WTC11 (cell line): ENCODE data around the gene DSTYK. TPM values are rescaled to one million over a fixed set of nuclear protein-coding genes. Genes with fewer than 3 reads are reported as not detected.

ENCODE experiments used
- ATAC-seq: fragments of 200-7000 bp; cut with Tn5 transposase; 2 replicates; pipeline ENCODE4 v1.10.0; 2021; ENCODE audit warnings: mild to moderate bottlenecking, moderate library complexity
- CTCF ChIA-PET: fragments of 300-600 bp; sonication (Branson Sonifier 250); formaldehyde crosslinking; loops from one replicate; lab custom pipeline; 2021; ENCODE audit warnings: antibody characterized with exemption; lab: Charles Lee
- POLR2A ChIA-PET: fragments of 350-600 bp; sonication (Branson Sonifier 250); formaldehyde crosslinking; loops from one replicate; lab custom pipeline; 2021; ENCODE audit warnings: antibody characterized with exemption; lab: Charles Lee
- DNase-seq: peaks from one replicate; pipeline ENCODE4 v3.0.0; 2021; ENCODE audit warnings: low spot score
- H3K27ac Mint-ChIP-seq: 2 replicates; pipeline ENCODE4 v1.8.0; 2021; ENCODE audit warnings: mixed read lengths
- H3K27me3 Mint-ChIP-seq: 2 replicates; pipeline ENCODE4 v1.8.0; 2021; ENCODE audit warnings: low read depth, mild to moderate bottlenecking, moderate library complexity, mixed read lengths
- H3K36me3 Mint-ChIP-seq: 2 replicates; pipeline ENCODE4 v1.8.0; 2021; ENCODE audit warnings: mixed read lengths
- H3K4me1 Mint-ChIP-seq: 2 replicates; pipeline ENCODE4 v1.8.0; 2022; ENCODE audit warnings: mixed read lengths
- H3K4me3 Mint-ChIP-seq: 2 replicates; pipeline ENCODE4 v1.8.0; 2021; ENCODE audit warnings: mild to moderate bottlenecking, moderate library complexity, mixed read lengths
- H3K9me3 Mint-ChIP-seq: 2 replicates; pipeline ENCODE4 v1.8.0; 2021; ENCODE audit warnings: mixed read lengths
- AR ChIP-seq: fragments of 250-450 bp; sonication (Bioruptor Pico); IDR thresholded peaks from 2 replicates; pipeline ENCODE4 v1.9.0; 2021; ENCODE audit warnings: mild to moderate bottlenecking
- ARID4B ChIP-seq: sonication (generic); formaldehyde crosslinking; IDR thresholded peaks from 2 replicates; pipeline ENCODE4 v1.8.0; 2023; ENCODE audit warnings: missing genetic modification reagents, mild to moderate bottlenecking, borderline replicate concordance
- FOXP4 ChIP-seq: sonication (generic); formaldehyde crosslinking; IDR thresholded peaks from 2 replicates; pipeline ENCODE4 v1.8.0; 2022; ENCODE audit warnings: mild to moderate bottlenecking, missing genetic modification reagents
- IRF2 ChIP-seq: sonication (generic); formaldehyde crosslinking; IDR thresholded peaks from 2 replicates; pipeline ENCODE4 v1.8.0; 2022; ENCODE audit warnings: low read depth, missing genetic modification reagents, borderline replicate concordance
- ZNF512 ChIP-seq: sonication (generic); formaldehyde crosslinking; IDR thresholded peaks from 2 replicates; pipeline ENCODE4 v1.8.1; 2022; ENCODE audit warnings: missing genetic modification reagents, borderline replicate concordance
- total RNA-seq: library from RNA; stranded (reverse); gene quantifications from 3 replicates; pipeline ENCODE4 v1.2.3, GENCODE V29; 2021
- TF ChIP-seq, protein P1 (sequence below): sonication (generic); formaldehyde crosslinking; IDR thresholded peaks from 2 replicates; pipeline ENCODE4 v1.8.0; 2022; ENCODE audit warnings: mild to moderate bottlenecking, missing genetic modification reagents
- TF ChIP-seq, protein P2 (sequence below): sonication (generic); formaldehyde crosslinking; IDR thresholded peaks from 2 replicates; pipeline ENCODE4 v1.8.1; 2022; ENCODE audit warnings: low read depth, missing genetic modification reagents, borderline replicate concordance

The DSTYK gene
- total RNA-seq, 1 experiment from 2014 or later, result 11.6 TPM

DNA sequence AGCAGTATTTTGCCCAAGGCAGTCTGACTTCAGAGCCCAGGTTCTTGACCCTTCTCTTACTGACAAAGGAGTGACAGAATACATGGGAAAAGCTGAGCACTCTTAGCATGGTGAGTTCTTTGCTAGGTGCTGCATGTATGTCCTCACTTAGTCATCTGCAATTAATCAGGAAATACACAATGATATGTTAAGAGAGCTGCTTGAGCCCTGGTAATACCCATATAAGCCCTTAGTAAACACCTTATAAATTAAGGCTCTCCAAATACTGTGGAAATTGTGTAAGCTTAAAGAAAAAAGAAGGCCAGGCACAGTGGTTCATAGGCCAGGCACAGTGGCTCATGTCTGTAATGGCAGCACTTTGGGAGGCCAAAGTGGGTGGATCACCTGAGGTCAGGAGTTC lies 113.3 kb downstream of the DSTYK start (continued):
- no peak for TF ChIP-seq ARID4B (CRISPR knock-in tag)
- TF ChIP-seq, protein P1, sequence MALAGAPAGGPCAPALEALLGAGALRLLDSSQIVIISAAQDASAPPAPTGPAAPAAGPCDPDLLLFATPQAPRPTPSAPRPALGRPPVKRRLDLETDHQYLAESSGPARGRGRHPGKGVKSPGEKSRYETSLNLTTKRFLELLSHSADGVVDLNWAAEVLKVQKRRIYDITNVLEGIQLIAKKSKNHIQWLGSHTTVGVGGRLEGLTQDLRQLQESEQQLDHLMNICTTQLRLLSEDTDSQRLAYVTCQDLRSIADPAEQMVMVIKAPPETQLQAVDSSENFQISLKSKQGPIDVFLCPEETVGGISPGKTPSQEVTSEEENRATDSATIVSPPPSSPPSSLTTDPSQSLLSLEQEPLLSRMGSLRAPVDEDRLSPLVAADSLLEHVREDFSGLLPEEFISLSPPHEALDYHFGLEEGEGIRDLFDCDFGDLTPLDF (CRISPR knock-in tag), result no peak
- TF ChIP-seq, protein P2, sequence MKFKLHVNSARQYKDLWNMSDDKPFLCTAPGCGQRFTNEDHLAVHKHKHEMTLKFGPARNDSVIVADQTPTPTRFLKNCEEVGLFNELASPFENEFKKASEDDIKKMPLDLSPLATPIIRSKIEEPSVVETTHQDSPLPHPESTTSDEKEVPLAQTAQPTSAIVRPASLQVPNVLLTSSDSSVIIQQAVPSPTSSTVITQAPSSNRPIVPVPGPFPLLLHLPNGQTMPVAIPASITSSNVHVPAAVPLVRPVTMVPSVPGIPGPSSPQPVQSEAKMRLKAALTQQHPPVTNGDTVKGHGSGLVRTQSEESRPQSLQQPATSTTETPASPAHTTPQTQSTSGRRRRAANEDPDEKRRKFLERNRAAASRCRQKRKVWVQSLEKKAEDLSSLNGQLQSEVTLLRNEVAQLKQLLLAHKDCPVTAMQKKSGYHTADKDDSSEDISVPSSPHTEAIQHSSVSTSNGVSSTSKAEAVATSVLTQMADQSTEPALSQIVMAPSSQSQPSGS (CRISPR knock-in tag), result no peak
- no peak for TF ChIP-seq ZNF512 (CRISPR knock-in tag)
- TF ChIP-seq IRF2 (CRISPR knock-in tag), result no peak
- TF ChIP-seq FOXP4 (CRISPR knock-in tag), result no peak

- DNase-seq, result no peak
- H3K4me1 Mint-ChIP-seq, result no peaks in the 10 kb centered on the region
- ChIA-PET POLR2A (no interaction called here), CTCF (interaction anchor here (1.6 kb wide), 1 partner anchor 161 kb away, joined by 4 read pairs; no protein-coding TSS in a partner anchor)
- H3K27ac Mint-ChIP-seq, result no peak overlapping the region
- no peak overlapping the region for H3K4me3 Mint-ChIP-seq
- TF ChIP-seq AR (no peak), FOXP4 (CRISPR knock-in tag) (no peak)
- no peaks in the 10 kb centered on the region for H3K9me3 Mint-ChIP-seq
- no peaks in the 10 kb centered on the region for H3K27me3 Mint-ChIP-seq
- no peak for ATAC-seq
- peaks cover 73% of the 10 kb centered on the region for H3K36me3 Mint-ChIP-seq
These were observed 116.1 kb downstream of the DSTYK start for GRCh38 chr1:205095422-205095821.

Other genes with a start within 250 kb of the DSTYK start
- 0.89 to 1.3 TPM (median 1.2 TPM) in 3 replicates for gene CNTN2, start 168.5 kb downstream of the DSTYK start, total RNA-seq
- gene TMEM81, start 127.2 kb downstream of the DSTYK start, total RNA-seq, result 5.7 to 7.5 TPM (median 5.7 TPM) in 3 replicates
- gene RBBP5, start 89.7 kb downstream of the DSTYK start, total RNA-seq, result 18.5 to 23.8 TPM (median 20.1 TPM) in 3 replicates
- gene TMCC2, start 16.2 kb upstream of the DSTYK start, total RNA-seq, result 9.5 to 11.2 TPM (median 11.2 TPM) in 3 replicates
- 8.7 to 10.8 TPM (median 10.8 TPM) in 3 replicates for gene NUAK2, start 110.0 kb upstream of the DSTYK start, total RNA-seq
- gene KLHDC8A, start 145.2 kb upstream of the DSTYK start, total RNA-seq, result 1.6 to 1.7 TPM (median 1.7 TPM) in 3 replicates
- 14.7 to 26.3 TPM (median 15.3 TPM) in 3 replicates for gene LEMD1, start 210.4 kb upstream of the DSTYK start, total RNA-seq
- gene BLACAT1, start 244.3 kb upstream of the DSTYK start, total RNA-seq, result 5.2 to 9.8 TPM (median 5.3 TPM) in 3 replicates